GM12872 (cell line): Measurements from ENCODE around the gene CTBP2.

Experiments used
- TF ChIP-seq, protein P1 (sequence below): IDR thresholded peaks from 3 replicates; pipeline ENCODE4 v1.5.1; 2011; ENCODE audit warnings: low read depth, mild to moderate bottlenecking, low read length, moderate library complexity; ENCODE audit not compliant: insufficient read depth

CTBP2 gene

DNA sequence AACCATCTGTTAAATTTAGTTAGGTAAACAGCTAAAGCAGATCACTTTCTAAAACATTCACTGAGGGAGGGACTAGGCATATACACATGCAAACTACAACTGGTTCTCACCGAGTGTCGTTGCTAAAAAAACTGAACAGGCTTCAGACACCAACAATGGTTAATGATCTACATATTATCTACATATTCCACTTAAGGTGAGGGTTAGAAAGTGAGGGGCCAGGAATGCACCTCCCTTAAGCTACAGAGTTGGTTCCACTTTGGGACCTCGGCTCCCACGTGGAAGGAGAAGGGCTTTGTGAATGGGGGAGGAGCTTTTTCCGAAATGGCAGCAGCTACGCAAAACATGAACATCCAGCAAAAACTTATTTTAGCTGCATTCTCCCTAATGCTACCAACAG, 5.8 kb downstream of the CTBP2 start:
- TF ChIP-seq, protein P1, sequence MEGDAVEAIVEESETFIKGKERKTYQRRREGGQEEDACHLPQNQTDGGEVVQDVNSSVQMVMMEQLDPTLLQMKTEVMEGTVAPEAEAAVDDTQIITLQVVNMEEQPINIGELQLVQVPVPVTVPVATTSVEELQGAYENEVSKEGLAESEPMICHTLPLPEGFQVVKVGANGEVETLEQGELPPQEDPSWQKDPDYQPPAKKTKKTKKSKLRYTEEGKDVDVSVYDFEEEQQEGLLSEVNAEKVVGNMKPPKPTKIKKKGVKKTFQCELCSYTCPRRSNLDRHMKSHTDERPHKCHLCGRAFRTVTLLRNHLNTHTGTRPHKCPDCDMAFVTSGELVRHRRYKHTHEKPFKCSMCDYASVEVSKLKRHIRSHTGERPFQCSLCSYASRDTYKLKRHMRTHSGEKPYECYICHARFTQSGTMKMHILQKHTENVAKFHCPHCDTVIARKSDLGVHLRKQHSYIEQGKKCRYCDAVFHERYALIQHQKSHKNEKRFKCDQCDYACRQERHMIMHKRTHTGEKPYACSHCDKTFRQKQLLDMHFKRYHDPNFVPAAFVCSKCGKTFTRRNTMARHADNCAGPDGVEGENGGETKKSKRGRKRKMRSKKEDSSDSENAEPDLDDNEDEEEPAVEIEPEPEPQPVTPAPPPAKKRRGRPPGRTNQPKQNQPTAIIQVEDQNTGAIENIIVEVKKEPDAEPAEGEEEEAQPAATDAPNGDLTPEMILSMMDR: no peak

DNA sequence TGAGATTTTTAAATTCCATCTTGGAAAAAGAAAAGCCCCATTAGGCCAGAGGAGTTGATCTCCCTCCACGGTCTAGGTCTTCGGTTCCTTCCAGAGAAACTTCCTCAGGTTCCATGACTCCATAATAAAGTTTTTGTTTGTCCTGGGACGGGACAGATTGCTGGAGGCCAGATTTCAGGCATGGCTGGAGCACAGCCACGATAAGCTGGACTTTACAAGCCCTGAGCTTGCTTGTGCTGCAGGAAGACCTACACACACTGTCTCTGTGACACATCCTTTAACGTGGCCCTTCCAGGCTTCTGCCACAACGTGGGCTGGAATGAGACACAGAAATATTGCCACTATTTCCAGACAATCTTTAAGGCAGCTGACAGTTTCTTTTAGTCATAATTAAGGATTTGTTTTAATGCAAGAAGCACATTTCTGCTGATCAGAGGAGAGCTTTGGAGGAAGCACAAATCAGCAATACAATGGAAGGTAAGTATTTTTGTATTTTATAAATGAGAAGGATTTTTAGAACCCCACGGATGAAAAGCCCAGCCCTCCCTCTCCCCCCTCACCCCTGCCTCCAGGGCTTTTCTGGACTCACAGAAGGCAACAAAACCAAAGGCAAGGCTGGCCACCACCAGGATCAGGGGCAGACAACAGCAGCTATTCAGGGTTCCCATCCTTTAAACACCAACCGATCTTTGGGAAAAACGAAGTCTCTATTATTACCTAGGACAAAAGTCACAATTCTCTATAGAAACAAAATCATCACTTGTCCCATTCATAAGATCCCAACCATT, 6.5 kb downstream of the CTBP2 start:
- TF ChIP-seq, protein P1: no peak

DNA sequence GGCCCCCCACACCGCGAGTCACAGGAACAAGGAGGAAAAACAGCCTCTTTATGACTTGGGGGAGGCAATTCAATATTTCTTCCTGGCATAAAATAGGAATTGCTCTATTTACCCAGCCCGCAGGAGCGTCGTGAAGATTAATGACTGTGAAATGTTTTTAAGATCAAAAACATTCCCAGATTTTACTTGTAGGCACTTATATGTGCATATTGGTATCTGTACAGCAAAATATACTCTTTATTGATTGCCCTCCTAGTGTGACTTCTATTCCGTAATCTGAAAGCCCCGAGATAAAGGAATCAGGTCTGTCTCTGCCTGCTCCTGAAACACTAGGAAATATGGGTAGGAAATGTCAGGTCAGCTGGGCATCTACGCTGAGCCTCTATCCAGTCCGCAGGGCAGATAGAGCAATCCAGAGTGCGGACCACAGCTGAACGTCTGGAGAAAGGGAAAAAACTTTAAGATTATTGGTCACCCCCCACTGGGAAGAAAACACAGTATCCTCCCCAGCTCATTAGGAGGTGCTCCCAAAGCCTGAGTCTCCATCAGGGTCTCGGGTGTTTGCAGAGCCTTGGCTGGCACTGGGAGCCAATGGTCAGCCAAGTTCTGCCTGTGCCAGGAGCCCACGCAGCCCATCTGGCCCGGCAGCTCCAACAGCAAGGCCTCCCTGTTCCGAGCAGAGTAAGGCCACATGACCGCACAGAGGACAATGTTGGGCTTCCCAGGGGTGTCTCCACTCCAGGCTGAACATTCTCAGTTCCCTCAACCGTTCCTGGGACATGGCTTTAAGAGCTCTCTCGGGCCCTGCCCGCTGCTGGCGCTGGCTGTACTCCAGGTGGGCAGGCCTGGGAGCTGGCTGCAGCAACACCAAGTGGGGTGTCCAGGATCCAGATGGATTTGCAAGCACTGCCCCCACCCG, 7.7 kb downstream of the CTBP2 start:
- TF ChIP-seq, protein P1: no peak

DNA sequence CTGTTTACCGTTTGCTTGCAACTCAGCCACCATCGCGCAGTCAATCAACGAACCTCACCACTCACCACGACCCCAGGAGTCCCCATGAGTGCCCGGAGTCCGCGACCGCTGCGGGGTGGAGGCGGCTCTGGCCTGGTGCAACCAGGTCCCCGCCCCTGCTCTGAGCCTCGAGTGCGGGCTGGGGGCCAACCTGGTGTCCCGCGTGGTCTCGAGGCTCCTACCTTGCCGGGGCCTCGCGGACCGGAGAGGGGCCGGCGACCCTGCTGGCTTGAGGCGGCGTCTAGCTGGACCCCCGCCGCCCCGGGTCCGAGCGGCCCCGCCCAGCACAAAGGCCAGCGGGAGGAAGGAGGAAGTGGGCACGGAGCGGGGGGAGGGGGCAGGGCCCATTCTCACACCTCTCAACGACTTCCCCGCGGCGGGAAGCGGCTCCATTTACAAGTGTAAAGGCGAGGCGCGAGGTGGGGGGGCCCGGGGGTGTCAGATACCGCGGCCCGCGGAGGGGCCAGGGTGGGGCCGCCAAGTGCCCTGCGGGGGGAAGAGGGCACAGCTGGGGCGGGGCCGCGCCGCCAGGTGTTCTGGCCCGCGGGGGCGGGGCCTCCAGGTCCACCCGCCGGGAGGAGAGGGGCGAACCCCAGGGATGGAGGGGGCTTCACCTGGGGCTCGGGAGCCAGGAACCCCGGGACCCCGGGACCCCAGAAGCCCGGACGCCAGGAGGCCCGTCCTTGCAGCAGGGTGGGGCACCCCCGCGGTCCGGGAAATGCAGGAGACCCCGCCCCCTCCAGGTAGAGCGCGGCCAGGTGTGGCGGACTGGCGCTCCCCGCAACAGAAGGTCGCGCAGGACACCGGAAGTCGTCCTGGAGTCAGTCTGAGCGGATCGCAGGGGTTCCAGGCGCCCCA, 8.6 kb downstream of the CTBP2 start:
- TF ChIP-seq, protein P1: no peak

DNA sequence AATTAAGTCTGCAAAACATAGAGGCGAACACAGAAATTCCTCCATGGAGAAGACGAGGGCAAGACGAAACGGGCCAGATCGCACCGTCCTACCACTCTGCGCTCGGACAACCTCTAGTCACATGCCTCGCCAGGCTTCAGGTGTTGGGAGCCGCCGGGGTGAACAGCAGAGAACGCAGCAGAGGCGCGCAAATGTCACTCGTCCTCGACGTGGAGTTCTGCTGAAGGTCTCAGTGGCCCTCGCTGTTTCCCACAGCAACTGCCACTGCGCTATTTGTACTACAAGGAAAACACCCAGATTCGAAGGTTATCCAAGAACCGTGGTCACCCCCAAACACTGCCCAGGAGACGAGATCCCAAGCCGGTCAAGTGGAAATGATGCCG, 9.2 kb downstream of the CTBP2 start:
- TF ChIP-seq, protein P1: no peak

DNA sequence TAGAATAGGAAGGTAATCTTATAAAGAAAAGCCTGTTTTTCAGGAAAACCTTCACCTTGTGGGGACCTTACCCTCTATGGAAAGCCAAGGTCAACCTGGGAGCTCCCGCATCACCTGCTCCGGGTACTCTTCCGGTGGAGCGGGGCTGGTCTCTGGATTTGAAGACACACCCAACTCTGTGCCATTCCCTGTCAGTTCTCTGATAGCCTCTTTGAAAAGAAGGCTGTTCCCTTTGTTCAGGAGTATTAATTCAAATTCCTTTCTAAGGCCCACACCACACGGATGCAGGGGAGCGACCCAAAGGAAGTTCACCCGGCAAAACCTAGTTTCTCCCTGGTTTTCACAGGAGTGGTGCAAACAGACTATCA, 10.7 kb downstream of the CTBP2 start:
- TF ChIP-seq, protein P1: no peak
